Bronchus fibroblast of lung (primary cell): ENCODE measurements around the gene PDE6A. TPM values are rescaled to one million over a fixed set of nuclear protein-coding genes. Genes with fewer than 3 reads are reported as not detected.

Experiments
- total RNA-seq: library from RNA; depleted of rRNA; stranded (reverse); fragments of >200 nt; gene quantifications from 2 replicates; pipeline ENCODE4 v1.2.3, GENCODE V29; 2015

The PDE6A gene
- total RNA-seq, result not detected in 2 replicates

GRCh38 chr5:149944666-149945065, at the start of gene PDE6A:
PDE6A (minus strand) TSS chr5:149944793; CDS start chr5:149944673, 120 bp downstream.

GRCh38 chr5:149960272-149961185, 15.9 kb upstream of the PDE6A start, which contains the start of gene SLC26A2:
SLC26A2 (plus strand) TSS chr5:149960758; CDS start chr5:149977653, 16,895 bp downstream.

Other genes starting within 250 kb of the PDE6A start
- gene PPARGC1B, start 214.5 kb downstream of the PDE6A start, total RNA-seq, result 0.17 and 0.89 TPM in 2 replicates
- 6.4 and 7.1 TPM in 2 replicates for gene SLC26A2, start 16.0 kb upstream of the PDE6A start, total RNA-seq
- gene TIGD6, start 55.9 kb upstream of the PDE6A start, total RNA-seq, result 2.9 and 3.0 TPM in 2 replicates
- 29.1 and 29.3 TPM in 2 replicates for gene HMGXB3, start 55.9 kb upstream of the PDE6A start, total RNA-seq
- 0.89 TPM in 1 of 2 replicates, not detected in the other for gene CSF1R, start 141.8 kb upstream of the PDE6A start, total RNA-seq
- 84.2 and 84.7 TPM in 2 replicates for gene PDGFRB, start 211.1 kb upstream of the PDE6A start, total RNA-seq
- gene CDX1, start 222.0 kb upstream of the PDE6A start, total RNA-seq, result not detected in 2 replicates
- gene SLC6A7, start 245.3 kb upstream of the PDE6A start, total RNA-seq, result not detected in 2 replicates